Activated CD8-positive, alpha-beta memory T cell treated with anti-CD3 and anti-CD28 coated beads for 36 hours (primary cell): ENCODE data around the gene TRAPPC11. TPM values are rescaled to one million over a fixed set of nuclear protein-coding genes. Genes with fewer than 3 reads are reported as not detected.

ENCODE experiments used
- CTCF ChIA-PET: fragments of 350-600 bp; sonication (Branson Sonifier 250); formaldehyde crosslinking; loops from one replicate; lab custom pipeline; 2021; ENCODE audit warnings: antibody characterized with exemption; lab: Charles Lee
- POLR2A ChIA-PET: fragments of 350-600 bp; sonication (Branson Sonifier 250); formaldehyde crosslinking; loops from one replicate; lab custom pipeline; 2021; ENCODE audit warnings: antibody characterized with exemption; lab: Charles Lee
- total RNA-seq, 2 experiments: library from RNA; stranded (reverse); gene quantifications; one replicate each; pipeline ENCODE4 v1.2.3, GENCODE V29; 2021

The TRAPPC11 gene
- total RNA-seq, 2 experiments from 2014 or later, result 23.6 to 27.9 TPM

- ChIA-PET CTCF (no interaction called here), POLR2A (no interaction called here)
These were observed 87.5 kb downstream of the TRAPPC11 start for GRCh38 chr4:183746305-183747229.

GRCh38 chr4:183747380-183747779, 88.3 kb downstream of the TRAPPC11 start:
- POLR2A ChIA-PET, result no interaction called here
- CTCF ChIA-PET, result no interaction called here

GRCh38 chr4:183747931-183748670, 89.0 kb downstream of the TRAPPC11 start:
- CTCF ChIA-PET, result no interaction called here
- POLR2A ChIA-PET, result no interaction called here

- CTCF ChIA-PET, result no interaction called here
- POLR2A ChIA-PET, result no interaction called here
These were observed 92.0 kb downstream of the TRAPPC11 start for GRCh38 chr4:183751106-183751505.

GRCh38 chr4:183755596-183755995, 96.5 kb downstream of the TRAPPC11 start:
- ChIA-PET CTCF (no interaction called here), POLR2A (no interaction called here)

- ChIA-PET POLR2A (no interaction called here), CTCF (no interaction called here)
These were observed 98.0 kb downstream of the TRAPPC11 start for GRCh38 chr4:183757060-183757459.

GRCh38 chr4:183758061-183758757, 99.1 kb downstream of the TRAPPC11 start:
- POLR2A ChIA-PET, result no interaction called here
- CTCF ChIA-PET, result no interaction called here

GRCh38 chr4:183758758-183759447, 99.8 kb downstream of the TRAPPC11 start:
- ChIA-PET CTCF (no interaction called here), POLR2A (no interaction called here)

GRCh38 chr4:183760326-183760725, 101.2 kb downstream of the TRAPPC11 start:
- ChIA-PET CTCF (no interaction called here), POLR2A (no interaction called here)

Other genes starting within 250 kb of the TRAPPC11 start
- 10 to 100 TPM; 25.2 to 25.9 TPM for gene CDKN2AIP, start 214.7 kb upstream of the TRAPPC11 start, total RNA-seq
- 10 to 100 TPM; 11.1 to 12.2 TPM for gene ING2, start 154.2 kb upstream of the TRAPPC11 start, total RNA-seq
- gene RWDD4, start 108 bp upstream of the TRAPPC11 start, total RNA-seq, result 10 to 100 TPM; 29.0 to 29.2 TPM
- gene STOX2, start 246.0 kb downstream of the TRAPPC11 start, total RNA-seq, result not detected